Measurements from ENCODE around the gene TRERF1.

TRERF1 gene

DNA sequence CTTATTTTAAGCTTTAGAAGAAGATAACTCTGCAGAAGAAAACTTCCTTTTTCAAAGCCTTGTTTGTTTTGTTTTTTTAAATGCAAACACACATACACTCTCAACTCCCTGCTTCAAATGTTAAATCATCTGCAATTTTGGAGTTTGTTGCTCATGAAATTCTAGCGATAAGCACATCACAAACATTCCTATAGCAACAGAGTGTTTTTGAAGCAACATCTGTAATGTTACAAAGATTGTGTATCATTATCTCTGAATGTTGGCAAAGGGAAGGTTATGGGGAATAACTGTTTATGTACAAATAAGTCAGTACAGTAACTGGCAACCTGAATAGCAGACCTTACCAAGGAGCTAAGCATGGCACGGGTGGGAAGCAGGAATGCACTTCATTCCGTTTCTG is 149.3 kb downstream of the TRERF1 start:
- DNase-seq (ENCODE audit: low read depth) = no peak

DNA sequence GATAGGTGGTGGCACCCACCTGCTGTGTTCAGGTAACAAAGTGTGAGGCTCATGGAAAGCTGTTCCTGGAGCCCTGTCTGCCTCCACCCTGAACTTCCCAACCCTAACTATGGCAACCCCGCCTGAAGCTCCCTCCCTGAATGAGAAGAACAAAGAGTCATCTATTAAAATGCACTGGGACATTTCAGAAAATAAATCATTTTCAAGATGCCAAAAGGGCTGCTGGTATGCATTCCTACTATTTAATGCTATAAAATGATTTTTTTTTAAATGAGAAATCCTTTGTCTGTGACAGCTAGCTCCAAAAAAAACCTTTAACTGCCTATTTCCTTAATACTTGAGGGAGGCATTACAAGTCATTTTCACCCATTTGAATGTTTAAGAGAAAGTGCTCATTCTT is 149.7 kb downstream of the TRERF1 start:
- no peak for DNase-seq (ENCODE audit: low read depth)

DNA sequence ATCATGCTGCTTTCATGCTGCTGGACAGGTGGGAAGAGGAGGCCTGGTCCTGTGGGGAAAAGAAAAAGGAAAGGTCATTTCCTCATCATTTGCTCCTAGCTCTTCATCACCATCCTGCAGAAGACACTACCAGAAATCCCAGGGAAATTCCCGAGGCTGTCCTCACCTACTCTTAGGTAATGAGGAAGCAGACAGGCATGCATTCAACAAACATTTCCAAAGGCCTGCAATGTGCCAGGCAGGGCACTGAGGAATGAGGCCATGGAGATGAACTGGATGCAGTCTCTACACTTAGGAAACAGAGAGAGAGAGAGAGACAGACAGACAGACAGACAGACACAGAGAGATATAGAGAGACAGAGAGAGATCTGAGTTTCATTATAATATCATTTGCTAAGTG is 151.0 kb downstream of the TRERF1 start:
- DNase-seq (ENCODE audit: low read depth) = no peak

DNA sequence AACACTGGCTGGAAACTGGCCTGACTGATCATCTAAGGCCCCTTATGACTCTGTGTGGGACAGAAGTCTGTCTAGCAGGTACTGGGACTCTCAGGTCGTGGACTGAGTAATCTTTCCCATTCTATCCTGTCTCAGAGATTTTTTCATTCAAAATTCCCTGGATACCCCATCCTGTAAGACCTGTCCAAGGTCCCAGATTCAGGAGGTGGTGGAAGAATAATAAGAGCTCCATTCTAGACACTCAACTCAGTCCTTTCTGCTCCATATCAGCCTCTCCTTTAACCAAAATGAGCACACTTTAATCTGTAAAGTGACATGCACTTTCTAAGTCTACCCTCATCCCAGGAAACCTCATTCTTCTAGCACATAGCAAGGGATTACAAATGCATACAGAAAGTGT is 151.5 kb downstream of the TRERF1 start:
- DNase-seq (ENCODE audit: low read depth) = no peak

DNA sequence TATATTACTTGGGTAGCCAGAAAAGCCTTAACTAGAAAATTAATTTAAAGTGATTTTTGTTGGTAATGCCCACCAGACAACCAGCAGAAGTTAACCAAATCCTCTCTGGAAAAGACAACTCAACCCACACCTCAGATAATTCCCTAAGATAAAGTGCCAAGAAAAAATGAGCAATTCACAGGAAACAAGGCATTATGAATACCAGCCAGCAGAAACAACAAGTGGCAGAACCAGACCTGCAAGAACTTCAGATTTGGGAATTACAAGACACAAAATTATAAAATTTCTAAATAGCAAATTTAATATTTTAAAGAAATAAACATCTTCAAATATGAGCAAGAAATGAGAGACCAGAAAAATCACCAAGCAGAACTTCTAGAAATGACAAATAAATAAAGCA is 154.1 kb downstream of the TRERF1 start:
- DNase-seq (ENCODE audit: low read depth) = no peak

DNA sequence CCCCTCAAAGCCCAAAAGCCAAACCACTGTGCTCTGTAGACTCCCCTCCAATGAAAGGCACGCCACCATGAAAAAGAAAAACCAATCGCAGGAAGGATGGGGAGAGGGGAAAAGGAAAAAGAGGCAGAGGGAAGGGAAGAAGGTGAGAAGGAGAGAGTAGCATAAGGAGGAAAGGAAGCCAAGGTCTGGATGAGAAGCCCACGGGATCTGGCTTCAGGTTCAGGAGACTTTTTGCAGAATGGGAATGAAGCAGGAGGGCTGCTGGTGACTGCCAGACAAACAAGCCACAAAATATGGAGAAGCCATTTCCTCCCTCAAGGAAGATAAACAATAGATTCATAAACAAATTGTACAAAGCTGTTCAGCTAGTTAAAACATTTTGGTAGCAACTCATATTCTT is 155.1 kb downstream of the TRERF1 start:
- no peak for DNase-seq (ENCODE audit: low read depth)

DNA sequence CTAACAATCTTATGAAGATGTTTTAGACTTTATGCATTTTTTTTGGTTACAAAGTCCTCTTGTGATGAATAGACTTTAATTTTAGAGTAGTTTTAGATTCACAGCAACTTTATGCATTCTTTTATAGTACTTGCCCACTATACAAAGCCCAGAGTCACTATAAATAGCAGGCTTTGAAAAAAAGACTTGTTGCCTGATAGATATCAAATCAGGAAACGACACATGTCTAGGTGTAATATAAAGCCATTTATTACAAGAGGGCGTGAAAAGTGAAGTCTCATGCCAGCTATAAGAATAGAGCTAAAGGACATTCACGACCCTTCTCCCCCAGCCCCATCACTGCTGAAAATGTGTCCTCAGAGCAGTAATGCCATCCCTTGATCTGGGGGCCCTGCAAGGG is 156.0 kb downstream of the TRERF1 start:
- no peak for DNase-seq (ENCODE audit: low read depth)

DNA sequence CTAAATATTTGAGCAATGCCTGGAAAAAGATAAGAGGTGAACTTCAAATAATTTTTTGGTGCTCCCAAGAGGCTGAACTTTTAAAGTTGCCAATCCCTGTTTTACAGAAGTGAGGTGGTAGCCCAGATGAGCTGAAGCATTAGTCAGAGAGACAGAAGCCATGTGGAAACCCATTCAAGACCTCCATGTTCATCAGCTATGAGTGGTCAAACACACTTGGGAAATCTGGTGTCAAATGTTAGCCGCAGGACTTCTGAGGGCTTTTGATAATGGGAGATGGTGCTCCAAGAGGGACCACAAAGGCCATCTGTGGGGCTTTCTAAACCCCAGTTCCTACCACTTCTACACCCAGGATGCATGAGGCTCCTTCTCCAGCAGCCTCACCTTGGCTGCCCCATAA is 156.5 kb downstream of the TRERF1 start:
- DNase-seq (ENCODE audit: low read depth) = no peak

DNA sequence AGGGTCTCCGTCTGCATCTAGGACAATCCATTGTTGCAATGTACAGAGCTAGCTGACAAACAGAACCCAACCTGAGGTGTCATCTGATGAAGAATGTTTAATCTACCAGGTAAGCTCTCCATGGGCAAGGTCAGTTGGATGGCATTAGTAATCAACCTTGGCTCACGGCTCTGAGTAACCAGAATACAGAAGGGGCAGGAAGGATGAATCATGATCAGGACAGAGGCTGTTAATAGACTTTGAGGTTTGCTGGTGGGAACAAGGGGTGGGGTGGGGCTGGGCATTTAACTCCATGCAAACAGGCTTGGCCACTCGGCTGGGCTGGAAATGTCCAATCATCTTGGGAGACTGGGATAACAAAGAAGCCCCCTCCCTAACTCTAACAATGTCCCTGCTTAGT is 157.0 kb downstream of the TRERF1 start:
- DNase-seq (ENCODE audit: low read depth) = no peak

DNA sequence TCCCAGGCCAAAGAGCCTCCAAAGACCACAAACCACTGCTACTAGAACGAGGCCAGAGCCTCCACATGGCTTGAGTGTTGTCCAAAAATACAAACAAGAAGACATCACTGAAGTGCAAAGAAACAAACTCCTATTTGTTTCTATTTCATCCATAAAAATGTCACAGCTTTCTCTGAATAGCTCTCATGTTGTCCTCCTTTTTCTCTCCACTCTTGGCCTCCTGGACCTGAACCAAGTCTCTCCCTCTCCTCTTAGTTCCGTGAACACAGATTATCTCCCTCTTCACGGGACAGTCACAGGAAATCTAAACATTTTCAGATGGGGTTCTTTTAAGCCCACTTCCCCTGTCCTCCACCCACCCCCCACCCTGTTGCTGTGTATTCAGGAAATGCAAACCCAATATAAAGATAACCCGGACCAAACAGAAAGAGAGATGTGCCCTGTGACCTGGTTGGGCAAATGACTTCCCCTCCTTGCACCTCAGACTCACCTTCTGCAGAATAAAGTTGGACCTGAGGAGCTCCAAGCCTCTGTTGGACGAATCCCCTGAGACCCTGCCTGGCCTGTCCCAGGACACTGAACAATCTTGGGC is 158.2 kb downstream of the TRERF1 start:
- DNase-seq (ENCODE audit: low read depth) = no peak

DNA sequence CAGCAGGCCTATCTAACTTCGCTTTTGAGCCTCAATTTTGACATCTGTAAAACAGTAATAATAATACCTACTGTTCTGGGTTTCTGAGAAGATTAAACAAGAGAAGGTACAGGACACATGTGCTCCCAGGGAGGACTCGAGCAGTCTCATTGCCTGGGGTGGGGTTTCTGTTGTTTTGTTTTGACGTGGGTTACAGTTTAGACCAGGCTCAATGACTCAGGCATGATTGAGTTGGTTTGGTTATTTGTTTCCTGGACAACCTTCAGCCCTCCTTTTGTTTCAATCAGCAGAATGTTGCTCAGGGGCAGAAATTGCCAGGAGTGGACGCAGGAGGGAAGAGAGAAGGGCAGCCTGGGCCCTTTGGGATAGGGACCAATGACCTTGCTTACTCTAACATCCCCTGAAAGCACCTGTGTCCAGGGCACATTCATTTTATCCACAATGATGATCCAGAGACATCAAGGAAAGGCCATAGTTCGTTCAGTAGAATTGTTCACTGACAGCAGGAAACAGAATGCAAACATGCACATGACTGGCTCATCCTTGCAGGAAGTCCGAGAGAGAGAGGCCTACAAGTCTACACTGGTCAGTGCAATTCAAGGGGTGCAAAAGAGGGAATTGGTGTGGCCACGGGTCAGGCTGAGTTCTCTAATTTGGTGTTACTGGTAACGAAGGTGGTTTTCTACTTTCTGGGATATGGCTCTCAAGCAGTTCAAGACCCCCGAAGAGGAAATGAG is 159.6 kb downstream of the TRERF1 start:
- no peak for DNase-seq (ENCODE audit: low read depth)

DNA sequence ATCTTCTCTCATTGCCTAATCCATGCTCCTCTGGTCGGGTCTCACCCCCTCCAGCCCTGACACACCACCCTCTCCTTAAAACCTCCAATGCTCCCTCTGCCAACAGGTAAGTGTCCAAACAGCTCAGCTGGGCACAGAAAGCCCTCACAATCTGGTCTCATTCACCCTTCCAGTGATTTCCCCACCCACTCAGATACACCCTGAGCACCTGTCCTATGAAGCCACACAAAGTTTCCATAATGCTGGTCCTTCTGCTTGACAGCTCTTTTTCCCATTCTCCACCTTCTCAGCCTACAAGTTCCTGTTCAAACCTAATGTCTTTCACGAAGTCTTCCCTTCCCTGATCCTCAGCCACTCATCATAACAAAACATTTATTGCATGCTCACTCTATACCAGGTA is 164.0 kb downstream of the TRERF1 start:
- no peak for DNase-seq (ENCODE audit: low read depth)

DNA sequence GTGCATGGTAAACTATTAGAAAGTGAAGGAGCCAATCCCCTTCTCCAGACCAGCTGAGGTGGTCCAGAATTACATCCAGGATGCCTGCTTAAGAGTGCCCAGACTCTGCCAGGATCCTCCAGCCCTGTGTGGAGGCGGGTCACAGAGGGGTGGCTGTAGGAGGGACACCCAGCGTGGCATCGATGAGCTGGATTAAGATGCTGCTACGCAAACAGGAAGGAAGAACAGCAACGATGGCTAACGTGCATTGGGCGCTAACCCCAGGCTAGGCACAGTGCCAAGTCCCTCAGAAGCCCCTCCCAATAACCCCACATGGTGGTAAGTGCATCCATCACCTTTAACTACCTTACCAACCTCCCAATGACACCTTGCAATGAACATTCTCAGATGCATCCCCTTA is 170.2 kb downstream of the TRERF1 start:
- DNase-seq (ENCODE audit: low read depth) = no peak

DNA sequence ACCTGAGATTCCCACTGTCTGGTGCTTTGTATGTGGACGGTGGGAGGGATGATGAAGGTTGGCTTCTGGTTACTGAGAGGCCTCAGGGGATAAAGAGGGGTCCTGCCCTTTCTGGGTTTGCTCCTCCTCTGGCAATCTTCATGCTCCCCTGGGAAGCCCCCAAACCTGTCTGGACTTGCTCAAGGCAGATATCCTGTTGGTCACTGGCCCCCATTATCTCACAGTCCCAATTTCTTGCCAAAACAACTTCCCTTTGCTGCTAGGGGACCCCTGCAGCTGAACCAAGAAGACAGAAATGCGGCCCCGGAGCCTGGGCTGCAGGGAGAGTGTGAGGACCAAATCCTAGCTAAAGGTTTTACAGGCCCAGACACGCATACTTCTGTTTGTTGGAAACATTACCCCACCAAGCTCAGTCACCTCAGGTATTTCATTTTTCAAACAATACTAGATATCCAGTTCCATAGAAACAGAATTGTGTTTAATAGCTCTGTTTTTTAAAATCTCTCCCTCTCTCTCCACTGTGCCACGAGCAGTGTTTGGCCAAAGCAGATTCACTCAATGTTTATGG is 170.7 kb downstream of the TRERF1 start:
- no peak for DNase-seq (ENCODE audit: low read depth)

DNA sequence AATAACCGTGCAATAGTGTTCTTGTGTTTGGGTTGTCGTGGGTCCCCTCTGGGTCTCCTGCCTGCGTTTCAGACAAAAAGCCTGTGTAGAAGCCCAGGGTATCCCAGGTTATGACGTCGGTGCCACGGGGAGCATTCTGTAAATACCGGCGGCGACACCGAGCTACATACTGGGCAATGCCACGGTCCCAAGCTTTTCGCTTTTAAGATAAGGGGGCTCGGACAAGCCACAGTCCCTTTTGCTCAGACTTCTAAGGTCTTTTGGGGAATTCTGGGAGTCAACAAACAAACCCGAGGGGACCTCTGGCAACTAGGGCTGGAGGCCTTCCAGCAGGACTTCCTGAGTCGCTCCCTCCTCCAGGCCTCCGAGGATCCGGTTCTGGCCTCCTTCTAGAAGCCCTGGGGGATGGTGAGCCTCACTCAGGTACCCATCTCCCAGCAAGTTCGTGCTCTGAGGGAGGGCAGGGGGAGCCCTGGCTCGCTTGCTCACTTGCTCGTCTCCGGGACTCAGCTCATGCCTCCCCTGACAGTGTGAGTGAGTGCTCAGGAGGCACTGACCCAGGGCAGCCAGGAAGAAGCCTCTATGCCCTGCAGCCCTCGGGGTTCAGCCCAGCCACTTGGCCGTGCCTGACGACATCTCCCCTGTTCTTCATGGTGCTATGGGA is 171.6 kb downstream of the TRERF1 start:
- no peak for DNase-seq (ENCODE audit: low read depth)

DNA sequence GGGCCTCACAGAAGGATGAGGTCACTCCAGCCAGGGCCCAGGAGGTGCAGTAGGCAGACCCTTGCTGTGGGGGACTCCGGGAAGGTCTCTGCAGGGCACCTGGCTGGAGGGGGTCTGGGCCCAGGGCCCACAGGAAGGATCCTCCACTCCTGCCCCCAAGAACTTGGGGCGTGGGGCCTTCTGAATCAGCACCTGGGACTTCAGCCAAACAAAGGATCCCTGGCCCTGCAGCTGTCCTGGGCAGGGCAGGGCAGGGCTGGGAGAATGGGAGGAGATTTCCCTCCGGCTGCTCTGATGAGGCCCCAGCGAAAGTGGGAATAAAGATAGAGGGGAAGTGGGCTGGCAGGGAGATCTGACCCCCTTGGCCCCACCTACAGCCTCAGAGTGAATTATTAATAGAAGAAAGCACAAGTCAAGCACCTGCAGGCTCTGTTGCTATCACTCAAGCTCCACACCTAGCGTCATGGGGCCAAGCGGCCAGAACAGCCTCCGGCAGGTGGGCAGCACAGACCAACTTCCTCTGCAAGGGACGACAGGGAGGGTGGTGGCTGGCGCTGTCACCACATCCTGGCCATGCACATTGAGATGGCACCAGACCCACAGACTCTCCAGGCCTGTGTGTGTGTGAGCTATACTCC is 172.5 kb downstream of the TRERF1 start:
- DNase-seq (ENCODE audit: low read depth) = no peak

DNA sequence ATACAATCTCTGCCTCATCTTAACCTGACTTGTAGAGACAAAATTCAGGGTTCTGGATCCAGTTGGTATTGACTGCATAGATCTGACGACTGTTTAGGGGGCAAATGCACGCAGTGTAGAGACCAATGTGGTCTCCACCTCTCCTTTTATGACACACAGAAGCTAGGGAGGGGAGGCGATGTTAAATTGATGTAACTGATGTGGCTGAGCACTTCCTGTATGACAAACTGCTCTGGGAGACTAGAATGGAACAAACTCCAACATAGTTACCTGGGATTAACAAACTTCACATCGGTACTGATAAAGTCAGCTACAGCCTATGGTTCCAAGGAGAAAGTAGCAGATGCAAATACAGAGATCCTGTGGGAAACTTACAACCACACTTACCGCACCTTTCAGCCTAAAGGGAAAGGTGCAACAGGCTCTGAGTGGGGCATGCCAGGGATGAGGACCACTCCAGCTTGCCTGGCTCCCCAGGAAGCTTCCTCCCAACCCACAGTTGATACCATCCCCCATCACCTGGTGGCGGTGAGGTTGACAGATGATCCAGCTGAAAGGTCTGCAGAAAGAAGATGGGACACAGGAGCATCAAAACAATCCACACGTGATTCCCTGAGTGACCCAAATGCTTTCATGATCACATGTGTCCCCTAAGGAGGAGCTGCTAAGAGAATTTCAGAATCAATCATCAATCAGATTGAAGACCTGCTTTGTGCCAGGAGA is 173.4 kb downstream of the TRERF1 start:
- no peak for DNase-seq (ENCODE audit: low read depth)

DNA sequence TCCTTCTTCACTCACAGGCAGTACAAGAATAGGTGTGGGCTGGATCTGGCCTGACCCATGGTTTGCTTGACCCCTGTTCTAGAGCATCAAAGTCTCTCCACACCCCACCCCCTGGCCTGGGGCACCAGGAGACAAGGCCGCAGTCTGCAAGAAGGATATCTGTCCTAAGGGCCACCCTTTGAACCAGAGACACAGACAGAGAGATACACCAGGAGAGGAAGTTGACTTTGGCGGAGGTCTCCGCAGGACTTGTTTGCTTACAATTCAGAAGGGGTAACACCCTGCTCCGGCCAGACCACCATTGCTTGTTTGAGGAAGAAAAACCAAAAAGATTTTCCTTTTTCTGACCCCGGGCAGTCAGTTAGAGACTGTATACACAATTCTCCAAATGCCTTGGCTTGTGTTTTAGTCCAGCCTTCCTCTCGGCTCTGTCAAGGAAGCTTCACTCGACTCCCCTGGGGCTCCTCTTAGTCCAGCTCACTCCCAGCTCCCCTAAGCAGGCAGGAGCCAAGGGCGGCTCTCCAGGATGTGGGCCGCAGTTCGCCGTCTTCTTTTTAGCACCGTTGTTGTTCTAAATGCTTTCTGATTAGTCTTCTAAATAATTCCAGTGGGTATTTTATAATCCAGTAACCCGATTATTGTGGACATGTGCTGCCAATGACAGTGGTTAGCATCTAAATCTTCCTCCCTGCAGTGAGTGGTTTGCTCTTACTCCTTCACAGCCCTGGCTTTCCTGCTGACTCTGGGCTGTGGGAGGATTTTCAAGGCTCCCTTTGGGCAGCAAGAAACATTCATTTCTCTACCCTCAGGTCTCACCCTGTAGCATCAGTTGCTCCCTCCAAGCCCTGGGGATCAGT is 175.5 kb downstream of the TRERF1 start:
- no peak for DNase-seq (ENCODE audit: low read depth)

DNA sequence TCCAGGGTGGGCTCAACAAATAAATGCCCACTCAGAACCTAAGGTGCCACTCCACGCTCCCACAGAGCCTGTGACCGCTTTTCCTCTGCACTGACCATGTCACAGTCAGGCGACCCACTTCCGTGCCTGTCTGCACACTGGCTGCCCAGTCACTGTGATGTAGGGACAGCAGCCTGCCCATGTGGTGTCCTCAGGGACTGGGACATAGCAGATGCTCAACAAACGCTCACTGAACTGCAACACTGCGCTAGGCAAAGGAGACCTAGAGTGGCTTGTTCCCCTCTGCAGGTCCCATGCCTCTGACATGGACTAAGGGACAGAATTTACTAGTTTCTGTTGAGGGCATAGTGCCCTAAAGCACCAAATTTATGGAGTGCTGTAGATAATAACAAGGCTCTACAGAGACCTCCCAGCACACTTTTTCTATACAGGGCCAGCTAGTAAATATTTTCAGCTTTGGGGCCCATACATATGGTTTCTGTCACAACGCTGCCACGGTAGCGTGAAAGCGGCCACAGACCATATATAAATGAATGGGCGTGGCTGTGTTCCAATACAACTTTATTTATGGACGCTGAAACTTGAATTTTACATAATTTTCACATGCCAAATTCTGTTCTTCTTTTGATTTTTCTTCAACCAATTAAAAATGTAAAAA is 176.2 kb downstream of the TRERF1 start:
- no peak for DNase-seq (ENCODE audit: low read depth)

DNA sequence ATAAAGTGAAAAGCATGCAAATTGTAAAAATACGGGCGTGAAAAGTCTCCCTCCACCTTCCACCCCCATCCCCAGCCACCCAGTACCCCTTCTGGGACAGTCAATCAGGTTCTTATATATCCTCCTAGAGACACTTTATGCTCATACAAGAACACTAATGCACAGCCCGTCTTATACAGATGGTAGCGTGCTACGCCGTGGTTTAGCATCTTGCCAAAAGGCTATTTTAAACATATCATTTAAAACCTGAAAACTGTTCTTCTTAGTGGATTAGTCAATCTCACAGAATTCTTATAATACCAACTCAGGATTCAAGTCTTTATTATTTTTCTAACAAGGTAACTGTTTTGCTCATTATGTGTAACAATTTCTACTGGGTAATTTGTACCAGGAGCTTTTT is 176.8 kb downstream of the TRERF1 start:
- DNase-seq (ENCODE audit: low read depth) = no peak

Data from activated T-cell treated with anti-CD3 and anti-CD28 coated beads for 24 hours (primary cell).